GM12892 (cell line): Measurements from ENCODE around the gene POU6F2.

ENCODE experiments used
- POLR2A ChIP-seq: IDR thresholded peaks from 2 replicates; pipeline ENCODE4 v1.6.1; 2011; ENCODE audit warnings: low read depth, low read length, control low read depth
- POLR2AphosphoS5 ChIP-seq: IDR thresholded peaks from 2 replicates; pipeline ENCODE4 v1.6.1; 2011; ENCODE audit warnings: low read depth, low read length, control low read depth
- TAF1 ChIP-seq: IDR thresholded peaks from 2 replicates; pipeline ENCODE4 v1.6.1; 2011; ENCODE audit warnings: low read depth, mild to moderate bottlenecking, control low read depth, low read length, borderline replicate concordance

- no peak for TF ChIP-seq POLR2A
- no peak for TF ChIP-seq TAF1
- no peak for TF ChIP-seq POLR2AphosphoS5
Measured at GRCh38 chr7:39407137-39407536, 429.4 kb downstream of the POU6F2 start.
